GM12874 (cell line): ENCODE measurements around the gene NINJ2.

Experiments
- TF ChIP-seq, protein P1 (sequence below): IDR thresholded peaks from 2 replicates; pipeline ENCODE4 v1.5.1; 2011; ENCODE audit warnings: low read depth, mild to moderate bottlenecking, control low read depth, low read length, moderate library complexity; ENCODE audit not compliant: insufficient read depth

NINJ2 gene

DNA sequence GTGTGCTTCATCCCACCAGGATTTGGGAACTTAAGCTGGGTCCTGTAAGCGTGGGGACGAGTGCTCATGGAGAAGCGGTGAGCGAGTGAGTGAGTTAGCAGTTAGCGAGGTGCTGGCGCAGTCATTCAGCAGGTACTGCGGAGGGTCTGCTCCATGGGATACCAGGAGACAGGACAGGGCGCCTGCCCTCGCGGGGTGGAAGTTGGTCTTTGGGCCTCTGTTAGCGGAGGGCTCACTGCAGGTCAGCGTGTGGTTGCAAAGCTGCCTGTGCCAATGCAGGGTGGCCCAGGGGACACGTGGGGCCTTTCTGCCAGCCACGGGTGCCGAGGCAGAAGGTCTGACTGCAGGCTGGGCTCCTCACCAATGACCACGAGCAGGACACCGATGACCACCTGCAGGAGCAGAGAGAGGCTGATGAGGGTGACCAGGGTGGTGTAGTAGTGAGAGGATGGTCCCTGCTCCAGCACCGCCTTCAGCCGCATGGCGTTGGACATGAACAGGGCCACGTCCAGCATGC lies 97.6 kb downstream of the NINJ2 start:
- TF ChIP-seq, protein P1, sequence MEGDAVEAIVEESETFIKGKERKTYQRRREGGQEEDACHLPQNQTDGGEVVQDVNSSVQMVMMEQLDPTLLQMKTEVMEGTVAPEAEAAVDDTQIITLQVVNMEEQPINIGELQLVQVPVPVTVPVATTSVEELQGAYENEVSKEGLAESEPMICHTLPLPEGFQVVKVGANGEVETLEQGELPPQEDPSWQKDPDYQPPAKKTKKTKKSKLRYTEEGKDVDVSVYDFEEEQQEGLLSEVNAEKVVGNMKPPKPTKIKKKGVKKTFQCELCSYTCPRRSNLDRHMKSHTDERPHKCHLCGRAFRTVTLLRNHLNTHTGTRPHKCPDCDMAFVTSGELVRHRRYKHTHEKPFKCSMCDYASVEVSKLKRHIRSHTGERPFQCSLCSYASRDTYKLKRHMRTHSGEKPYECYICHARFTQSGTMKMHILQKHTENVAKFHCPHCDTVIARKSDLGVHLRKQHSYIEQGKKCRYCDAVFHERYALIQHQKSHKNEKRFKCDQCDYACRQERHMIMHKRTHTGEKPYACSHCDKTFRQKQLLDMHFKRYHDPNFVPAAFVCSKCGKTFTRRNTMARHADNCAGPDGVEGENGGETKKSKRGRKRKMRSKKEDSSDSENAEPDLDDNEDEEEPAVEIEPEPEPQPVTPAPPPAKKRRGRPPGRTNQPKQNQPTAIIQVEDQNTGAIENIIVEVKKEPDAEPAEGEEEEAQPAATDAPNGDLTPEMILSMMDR, result no peak

DNA sequence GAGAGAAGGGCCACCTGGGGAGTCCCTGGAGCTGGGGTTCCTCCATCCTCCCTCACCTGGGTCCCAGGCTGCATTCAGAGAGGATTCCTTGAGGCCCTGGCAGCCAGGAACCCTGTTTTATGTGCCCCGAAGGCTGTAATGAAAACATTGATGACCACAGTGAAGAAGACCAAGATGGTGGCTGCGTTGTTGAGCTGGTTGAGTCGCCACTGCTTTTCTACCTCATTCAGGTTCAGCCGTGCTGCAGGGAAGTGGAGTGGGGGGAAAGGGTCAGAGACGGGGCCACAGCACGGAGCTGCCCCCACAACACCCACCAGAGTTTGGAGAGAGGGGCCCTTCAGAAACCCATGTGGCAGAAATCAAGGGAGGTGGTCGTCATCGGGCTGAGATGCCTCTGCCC lies 98.1 kb downstream of the NINJ2 start:
- TF ChIP-seq, protein P1, result no peak

DNA sequence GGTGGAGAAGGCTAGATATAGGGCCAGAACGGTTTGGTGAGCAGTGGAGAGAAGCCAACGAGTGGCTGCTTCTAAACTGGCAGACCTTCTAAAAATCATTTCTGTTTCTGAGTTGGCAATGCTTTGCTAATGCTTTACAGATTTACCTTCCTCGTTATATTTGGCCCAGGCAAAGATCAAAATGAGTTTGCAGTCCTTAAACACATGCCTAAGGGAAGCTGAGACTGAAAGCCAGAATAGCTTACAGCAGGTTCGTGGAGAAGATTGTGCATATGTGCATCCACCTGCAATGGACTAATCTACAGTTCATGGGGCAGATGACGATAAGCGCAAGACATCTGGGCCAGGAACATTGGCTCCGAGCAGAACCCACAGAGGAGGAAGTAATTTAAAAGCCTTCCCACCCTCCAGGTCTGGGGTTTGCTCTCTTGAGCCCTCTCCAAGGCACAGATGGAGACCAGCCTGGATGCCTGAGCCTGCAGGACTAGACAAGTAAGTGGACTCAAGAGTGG lies 99.4 kb downstream of the NINJ2 start:
- TF ChIP-seq, protein P1, result no peak

DNA sequence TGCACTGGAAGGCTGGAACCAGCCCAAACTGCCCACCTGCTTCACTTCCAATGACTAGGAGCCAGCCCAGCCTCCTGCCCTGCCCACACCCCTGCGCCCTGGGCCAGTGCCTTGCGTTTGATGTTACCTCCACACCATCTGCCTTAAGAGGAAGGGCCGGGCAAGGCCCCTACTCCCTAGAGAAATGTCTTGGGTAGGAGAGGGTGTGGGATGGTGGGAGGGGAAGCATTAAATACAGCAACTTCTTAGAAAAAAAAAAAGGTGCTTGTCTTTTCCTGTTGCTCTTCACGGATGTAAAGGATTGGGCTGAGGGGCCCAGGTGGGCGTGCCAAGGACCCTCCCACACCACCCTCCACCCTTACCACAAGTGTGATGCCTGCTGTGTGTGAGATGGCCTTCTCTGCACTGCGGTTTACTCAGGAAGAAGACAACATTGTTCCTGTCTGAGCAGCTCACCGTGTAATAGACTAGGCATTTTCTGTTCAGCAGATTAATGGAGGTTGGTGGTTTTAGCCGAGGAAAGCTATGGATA lies 99.9 kb downstream of the NINJ2 start:
- TF ChIP-seq, protein P1, result no peak

DNA sequence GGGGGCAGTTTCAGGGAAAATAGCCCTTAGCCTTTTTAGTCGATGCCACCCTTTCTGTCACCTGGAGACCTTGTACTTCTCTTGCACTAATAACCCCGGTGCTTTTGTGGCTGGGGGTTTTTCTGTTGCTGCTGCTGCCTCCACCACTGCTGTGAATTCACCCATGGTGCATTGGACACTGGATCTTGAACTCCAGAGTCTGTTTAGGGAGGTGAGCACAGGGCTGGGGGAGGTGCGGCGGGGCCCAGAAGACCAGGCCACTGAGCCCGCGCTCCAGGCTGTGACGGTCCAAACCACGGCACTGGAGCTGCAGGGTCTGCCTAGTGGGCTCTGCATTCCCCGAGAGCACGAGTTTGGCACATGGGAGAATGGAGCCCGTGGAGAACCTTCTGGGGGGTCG lies 100.6 kb downstream of the NINJ2 start:
- TF ChIP-seq, protein P1, result no peak

DNA sequence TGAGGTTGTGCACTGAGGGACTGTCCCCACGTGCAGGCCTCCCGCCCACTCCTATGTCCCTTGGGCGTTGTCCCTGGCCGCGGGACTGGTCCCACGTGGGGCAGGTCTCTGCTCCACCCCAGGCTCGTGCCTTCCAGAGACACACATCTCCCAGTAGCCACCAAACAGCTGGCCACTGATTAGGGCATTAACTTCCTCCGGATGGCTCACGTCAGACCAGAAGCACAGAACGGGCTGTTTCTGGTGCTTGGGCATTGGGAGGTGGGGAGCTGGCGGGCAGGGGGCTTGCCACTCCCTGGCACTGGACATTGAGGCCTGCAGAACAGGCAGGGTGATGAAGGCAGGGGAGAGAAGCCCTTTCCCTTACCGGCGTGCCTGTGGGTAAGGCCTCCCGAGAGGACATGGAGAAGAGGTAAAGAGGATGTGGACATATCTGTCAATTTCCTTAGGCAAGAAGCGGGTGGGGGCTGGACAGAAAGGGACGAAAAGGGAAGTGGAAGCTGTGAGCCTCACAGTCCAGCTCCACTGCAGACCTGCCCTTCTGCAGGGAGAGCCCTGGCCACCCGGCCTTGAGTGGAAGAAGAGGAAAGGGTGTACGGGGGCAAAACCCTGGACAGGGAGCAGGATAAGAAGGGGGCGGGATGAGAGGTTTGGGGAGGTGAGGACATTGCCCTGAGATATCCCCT lies 101.2 kb downstream of the NINJ2 start:
- TF ChIP-seq, protein P1, result no peak

DNA sequence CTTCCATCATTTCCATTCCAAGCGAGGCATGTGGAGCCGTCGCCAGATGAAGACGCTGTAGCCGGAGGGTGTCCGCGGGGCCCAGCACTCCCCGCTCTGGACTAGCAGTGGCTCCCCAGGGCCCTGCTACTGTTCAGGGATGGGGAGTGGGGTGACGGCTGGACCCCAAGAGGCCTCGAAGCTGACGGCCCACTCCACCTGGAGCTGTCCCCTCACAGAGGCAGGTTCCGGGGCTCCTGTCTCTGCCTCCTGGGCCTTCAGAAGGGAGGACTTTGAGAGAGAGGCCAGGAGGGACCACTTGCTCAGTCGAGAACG lies 101.9 kb downstream of the NINJ2 start:
- TF ChIP-seq, protein P1, result no peak
